ENCODE results near the gene MRM3. TPM values are rescaled to one million over a fixed set of nuclear protein-coding genes. Genes with fewer than 3 reads are reported as not detected.
A peak's percentile ranks its signal among the peaks of the same experiment; 100 is the strongest.
"Not testable (repeated sequence)": the region's sequence is repeated elsewhere in the genome, so short reads cannot be mapped to it uniquely, and the experiment has no call there.

MRM3 gene
- total RNA-seq, 2 donors from 2014 or later: 14.0 to 18.7 TPM

- Histone ChIP-seq H3K27ac (ENCODE audit: low read depth, low read length) (peak overlapping the region; percentile 8), H3K9me3 (ENCODE audit: control insufficient read depth, low read length) (peaks cover 33% of the 10 kb centered on the region), H3K4me3 (ENCODE audit: low read length) (peak overlapping the region; percentile 87), H3K27me3 (ENCODE audit: control insufficient read depth, insufficient read depth, low read length, poor library complexity, severe bottlenecking) (no peaks in the 10 kb centered on the region), H3K4me1 (ENCODE audit: control insufficient read depth, insufficient read depth, low read length) (peaks cover 4% of the 10 kb centered on the region), H3K9ac (ENCODE audit: extremely low read depth, low read length, poor library complexity, severe bottlenecking) (peak overlapping the region; percentile 45), H3K36me3 (ENCODE audit: control insufficient read depth, insufficient read depth, low read length) (peaks cover 47% of the 10 kb centered on the region)
- H3K9me3 Mint-ChIP-seq: peaks cover 15% of the 10 kb centered on the region
- H3K27ac Mint-ChIP-seq: peak overlapping the region; percentile 98
- H3K4me1 Mint-ChIP-seq: peaks cover 36% of the 10 kb centered on the region
- 41 to 63% methylated on average over 17 to 38 of the region's 43 CpGs for WGBS, 2 experiments (ENCODE audit: insufficient coverage in 1 of 2, insufficient read length in 1 of 2)
- H3K36me3 Mint-ChIP-seq (ENCODE audit: low read depth): peaks cover 46% of the 10 kb centered on the region
- DNase-seq: peak; percentile 89
- no peak for TF ChIP-seq CTCF (conservative IDR thresholded peaks at IDR 0.05)
- no peaks in the 10 kb centered on the region for H3K27me3 Mint-ChIP-seq (ENCODE audit: insufficient read depth)
- H3K4me3 Mint-ChIP-seq: peak overlapping the region; percentile 81
These were observed 29.4 kb upstream of the MRM3 start for GRCh38 chr17:752620-753219.

GRCh38 chr17:753418-753817, 28.7 kb upstream of the MRM3 start:
- Histone ChIP-seq H3K27me3 (ENCODE audit: control insufficient read depth, insufficient read depth, low read length, poor library complexity, severe bottlenecking) (no peaks in the 10 kb centered on the region), H3K36me3 (ENCODE audit: control insufficient read depth, insufficient read depth, low read length) (peaks cover 47% of the 10 kb centered on the region), H3K9ac (ENCODE audit: extremely low read depth, low read length, poor library complexity, severe bottlenecking) (no peak overlapping the region), H3K4me1 (ENCODE audit: control insufficient read depth, insufficient read depth, low read length) (peaks cover 4% of the 10 kb centered on the region), H3K27ac (ENCODE audit: low read depth, low read length) (no peak overlapping the region), H3K9me3 (ENCODE audit: control insufficient read depth, low read length) (peaks cover 33% of the 10 kb centered on the region), H3K4me3 (ENCODE audit: low read length) (no peak overlapping the region)
- H3K4me1 Mint-ChIP-seq: peaks cover 36% of the 10 kb centered on the region
- H3K27me3 Mint-ChIP-seq (ENCODE audit: insufficient read depth): no peaks in the 10 kb centered on the region
- DNase-seq: no peak
- no peak for TF ChIP-seq CTCF (conservative IDR thresholded peaks at IDR 0.05)
- WGBS, 2 experiments (ENCODE audit: insufficient coverage in 1 of 2, insufficient read length in 1 of 2): 92 to 93% methylated on average over 11 to 13 of the region's 13 CpGs
- peak overlapping the region; percentile 15 for H3K27ac Mint-ChIP-seq
- peaks cover 45% of the 10 kb centered on the region for H3K36me3 Mint-ChIP-seq (ENCODE audit: low read depth)
- peaks cover 12% of the 10 kb centered on the region for H3K9me3 Mint-ChIP-seq
- peak overlapping the region; percentile 29 for H3K4me3 Mint-ChIP-seq

GRCh38 chr17:755319-755961, 26.7 kb upstream of the MRM3 start:
- Mint-ChIP-seq H3K4me1 (peaks cover 36% of the 10 kb centered on the region), H3K27ac (peak overlapping the region; percentile 72), H3K36me3 (ENCODE audit: low read depth) (peaks cover 47% of the 10 kb centered on the region)
- H3K27me3 ChIP-seq (ENCODE audit: control insufficient read depth, insufficient read depth, low read length, poor library complexity, severe bottlenecking); H3K9ac ChIP-seq (ENCODE audit: extremely low read depth, low read length, poor library complexity, severe bottlenecking); H3K9me3 Mint-ChIP-seq; H3K4me3 ChIP-seq (ENCODE audit: low read length); DNase-seq; H3K4me1 ChIP-seq (ENCODE audit: control insufficient read depth, insufficient read depth, low read length); H3K4me3 Mint-ChIP-seq; H3K27me3 Mint-ChIP-seq (ENCODE audit: insufficient read depth); H3K27ac ChIP-seq (ENCODE audit: low read depth, low read length): not testable (repeated sequence)
- H3K36me3 ChIP-seq (ENCODE audit: control insufficient read depth, insufficient read depth, low read length): peaks cover 54% of the 10 kb centered on the region
- WGBS, 2 experiments (ENCODE audit: insufficient coverage in 1 of 2, insufficient read length in 1 of 2): 93 to 99% methylated on average over 8 to 9 of the region's 9 CpGs
- H3K9me3 ChIP-seq (ENCODE audit: control insufficient read depth, low read length): peaks cover 22% of the 10 kb centered on the region

- peaks cover 60% of the 10 kb centered on the region for H3K36me3 ChIP-seq (ENCODE audit: control insufficient read depth, insufficient read depth, low read length)
- not testable (repeated sequence) for H3K27me3 Mint-ChIP-seq (ENCODE audit: insufficient read depth); H3K27me3 ChIP-seq (ENCODE audit: control insufficient read depth, insufficient read depth, low read length, poor library complexity, severe bottlenecking); H3K4me3 Mint-ChIP-seq; H3K4me1 ChIP-seq (ENCODE audit: control insufficient read depth, insufficient read depth, low read length); H3K9me3 Mint-ChIP-seq; H3K9ac ChIP-seq (ENCODE audit: extremely low read depth, low read length, poor library complexity, severe bottlenecking); H3K4me3 ChIP-seq (ENCODE audit: low read length); H3K27ac ChIP-seq (ENCODE audit: low read depth, low read length)
- peak overlapping the region; percentile 72 for H3K27ac Mint-ChIP-seq
- H3K9me3 ChIP-seq (ENCODE audit: control insufficient read depth, low read length): peaks cover 20% of the 10 kb centered on the region
- 85 to 96% methylated on average over 5 to 14 of the region's 15 CpGs for WGBS, 2 experiments (ENCODE audit: insufficient coverage in 1 of 2, insufficient read length in 1 of 2)
- H3K36me3 Mint-ChIP-seq (ENCODE audit: low read depth): peaks cover 52% of the 10 kb centered on the region
- peaks cover 32% of the 10 kb centered on the region for H3K4me1 Mint-ChIP-seq
- peak; percentile 68 for DNase-seq
These were observed 26.1 kb upstream of the MRM3 start for GRCh38 chr17:756010-756567.
